Caco-2 (cell line): ENCODE measurements around the gene COX6A2. TPM values are rescaled to one million over a fixed set of nuclear protein-coding genes. Genes with fewer than 3 reads are reported as not detected.

Experiments used
- BruUV-seq: library from RNA; stranded (reverse); fragments of 400-500 nt; replicated peaks from 2 replicates; lab custom pipeline; 2021; lab: Mats Ljungman, UMichigan
- CTCF ChIA-PET: fragments of 300-600 bp; sonication (Branson Sonifier 250); formaldehyde crosslinking; loops from one replicate; lab custom pipeline; 2022; ENCODE audit warnings: antibody characterized with exemption; lab: Charles Lee
- POLR2A ChIA-PET: fragments of 300-600 bp; sonication (Branson Sonifier 250); formaldehyde crosslinking; loops from one replicate; lab custom pipeline; 2022; ENCODE audit warnings: antibody characterized with exemption; lab: Charles Lee
- DNase-seq, 2 experiments: peaks; one replicate each; pipeline versions ENCODE4 v3.0.0 to v3.0.0-alpha.2; 2020 to 2022
- H3K27me3 ChIP-seq: replicated peaks from 2 replicates; pipeline ENCODE4 v1.6.0; 2011; ENCODE audit warnings: low read length; ENCODE audit not compliant: control insufficient read depth, insufficient read depth
- H3K36me3 ChIP-seq: 2 replicates; pipeline ENCODE4 v1.5.1; 2011; ENCODE audit warnings: low read length; ENCODE audit not compliant: control insufficient read depth, insufficient read depth
- H3K4me1 ChIP-seq: fragments of 250-450 bp; sonication (Bioruptor Pico); 2 replicates; pipeline ENCODE4 v1.5.1; 2020; ENCODE audit warnings: mild to moderate bottlenecking
- H3K4me3 ChIP-seq: 2 replicates; pipeline ENCODE4 v1.5.1; 2011; ENCODE audit warnings: low read depth, mild to moderate bottlenecking, control low read depth, low read length
- H3K9me3 ChIP-seq: fragments of 250-450 bp; sonication (Bioruptor Pico); 2 replicates; pipeline ENCODE4 v1.5.1; 2020; ENCODE audit warnings: mild to moderate bottlenecking, moderate library complexity
- H3K27ac Mint-ChIP-seq: one replicate; pipeline ENCODE4 v1.8.0; 2022; ENCODE audit warnings: mixed read lengths; ENCODE audit not compliant: unreplicated experiment
- H3K27me3 Mint-ChIP-seq: one replicate; pipeline ENCODE4 v1.8.0; 2022; ENCODE audit warnings: mixed read lengths; ENCODE audit not compliant: insufficient read depth, unreplicated experiment
- H3K36me3 Mint-ChIP-seq: one replicate; pipeline ENCODE4 v1.8.0; 2022; ENCODE audit warnings: mild to moderate bottlenecking, mixed read lengths; ENCODE audit not compliant: insufficient read depth, unreplicated experiment
- H3K4me1 Mint-ChIP-seq: one replicate; pipeline ENCODE4 v1.8.0; 2022; ENCODE audit warnings: low read depth, mixed read lengths; ENCODE audit not compliant: unreplicated experiment
- H3K4me3 Mint-ChIP-seq: one replicate; pipeline ENCODE4 v1.8.0; 2022; ENCODE audit warnings: mild to moderate bottlenecking, moderate library complexity, mixed read lengths; ENCODE audit not compliant: unreplicated experiment
- H3K9me3 Mint-ChIP-seq: one replicate; pipeline ENCODE4 v1.8.0; 2022; ENCODE audit warnings: mixed read lengths; ENCODE audit not compliant: unreplicated experiment
- CTCF ChIP-seq, 2 experiments: fragments of 200-600 bp in 1 of 2; IDR thresholded peaks; 1 replicate in 1 of 2; 2 replicates in 1 of 2; pipeline versions ENCODE4 v1.5.1 to v1.8.0; 2011 to 2022; ENCODE audit warnings: antibody characterized with exemption in 1 of 2, control low read depth in 1 of 2, inconsistent platforms in 1 of 2, low read depth in 1 of 2, low read length in 1 of 2, mild to moderate bottlenecking in 1 of 2, moderate library complexity in 1 of 2; ENCODE audit not compliant: insufficient read depth in 1 of 2, severe bottlenecking in 1 of 2, unreplicated experiment in 1 of 2
- intact Hi-C: fragments of 100-400 bp; cut with micrococcal nuclease; formaldehyde crosslinking; loops from one replicate; pipeline ENCODE4 v1.10.0; 2022; ENCODE audit not compliant: unreplicated experiment
- total RNA-seq: library from RNA; stranded (reverse); gene quantifications from 2 replicates; pipeline ENCODE4 v1.2.3, GENCODE V29; 2022

The COX6A2 gene
- total RNA-seq, 1 experiment from 2014 or later = not detected

DNA sequence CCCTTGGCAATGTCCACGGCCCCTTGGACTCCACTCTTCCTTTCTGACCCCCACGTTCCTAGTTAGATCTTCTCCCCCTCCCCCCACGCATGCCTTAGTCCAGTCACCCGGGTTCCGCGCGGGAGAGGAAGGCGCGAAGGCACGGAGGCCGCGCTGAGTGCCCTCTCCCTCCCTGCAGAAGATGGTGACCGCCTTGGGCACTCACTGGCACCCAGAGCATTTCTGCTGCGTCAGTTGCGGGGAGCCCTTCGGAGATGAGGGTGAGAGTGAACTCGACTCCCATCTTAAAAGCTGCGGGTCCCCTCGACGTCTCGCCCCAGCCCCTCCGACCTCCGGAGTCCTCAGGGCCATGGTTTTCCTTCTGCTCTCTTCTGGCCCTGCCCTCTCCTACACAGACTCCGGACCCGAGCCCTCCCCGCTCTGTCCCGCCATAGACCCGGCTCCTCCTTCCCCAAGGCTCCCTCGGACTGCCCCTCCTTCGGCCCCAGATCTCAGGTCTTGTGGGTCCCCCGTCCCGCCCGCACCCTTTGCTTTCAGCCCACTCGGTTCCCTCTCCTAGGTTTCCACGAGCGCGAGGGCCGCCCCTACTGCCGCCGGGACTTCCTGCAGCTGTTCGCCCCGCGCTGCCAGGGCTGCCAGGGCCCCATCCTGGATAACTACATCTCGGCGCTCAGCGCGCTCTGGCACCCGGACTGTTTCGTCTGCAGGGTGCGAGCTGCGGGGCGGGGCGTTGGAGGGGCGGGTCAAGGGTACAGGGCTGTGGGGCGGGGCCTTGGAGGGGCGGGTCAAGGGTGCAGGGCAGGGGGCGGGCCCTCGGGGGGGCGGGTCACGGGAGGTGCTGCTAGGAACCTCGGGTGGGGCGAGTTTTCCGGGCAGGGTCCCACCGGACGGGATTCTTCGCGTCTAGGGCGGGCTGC is 48.4 kb upstream of the COX6A2 start:
- H3K4me1 ChIP-seq = peaks cover 3% of the 10 kb centered on the region
- POLR2A ChIA-PET = interaction anchor here (1.0 to 2.4 kb wide), 3 partner anchors 13 to 25 kb away, joined by 3 to 30 read pairs (median 3); partner anchors contain the start of gene ARMC5
- peak; percentile 79 to 87 for DNase-seq
- H3K36me3 ChIP-seq = no peaks in the 10 kb centered on the region
- no peak for TF ChIP-seq CTCF (IDR thresholded peaks at IDR 0.05; ENCODE audit: insufficient read depth in 1 of 2, low read depth in 1 of 2, low read length in 1 of 2, severe bottlenecking in 1 of 2, unreplicated experiment in 1 of 2)
- intact Hi-C loops = loop anchor here (1.0 to 2.0 kb wide), 2 partner anchors 17 to 32 kb away; partner anchors contain the start of genes ARMC5 and RUSF1
- H3K4me1 Mint-ChIP-seq = peaks cover 18% of the 10 kb centered on the region
- H3K27ac Mint-ChIP-seq = peak overlapping the region; percentile 86
- H3K27me3 Mint-ChIP-seq = no peaks in the 10 kb centered on the region
- no TSS peak for BruUV-seq
- no peaks in the 10 kb centered on the region for H3K27me3 ChIP-seq
- H3K9me3 ChIP-seq = no peaks in the 10 kb centered on the region
- H3K4me3 Mint-ChIP-seq = peak overlapping the region; percentile 86
- H3K36me3 Mint-ChIP-seq = peaks cover 24% of the 10 kb centered on the region
- peak overlapping the region; percentile 81 for H3K4me3 ChIP-seq
- CTCF ChIA-PET = interaction anchor here (0.7 to 3.6 kb wide), 3 partner anchors 17 to 397 kb away, joined by 3 to 33 read pairs (median 4); partner anchors contain the start of genes ARMC5 and ZNF267
- H3K9me3 Mint-ChIP-seq = no peaks in the 10 kb centered on the region

DNA sequence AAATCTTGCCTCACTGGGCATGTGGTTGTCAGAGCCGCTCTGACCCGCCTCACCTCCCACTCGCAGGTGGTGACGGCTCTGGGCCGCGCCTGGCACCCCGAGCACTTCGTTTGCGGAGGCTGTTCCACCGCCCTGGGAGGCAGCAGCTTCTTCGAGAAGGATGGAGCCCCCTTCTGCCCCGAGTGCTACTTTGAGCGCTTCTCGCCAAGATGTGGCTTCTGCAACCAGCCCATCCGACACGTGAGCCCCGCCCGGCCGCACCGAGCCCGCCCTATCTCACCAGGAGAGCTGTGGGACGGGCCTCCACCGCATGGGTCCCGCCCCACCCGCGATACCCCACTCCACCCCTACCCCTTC is 47.8 kb upstream of the COX6A2 start:
- no TSS peak for BruUV-seq
- Mint-ChIP-seq H3K27me3 (no peaks in the 10 kb centered on the region), H3K36me3 (peaks cover 24% of the 10 kb centered on the region), H3K9me3 (no peaks in the 10 kb centered on the region), H3K4me1 (peaks cover 24% of the 10 kb centered on the region), H3K4me3 (peak overlapping the region; percentile 86), H3K27ac (peak overlapping the region; percentile 86)
- ChIA-PET POLR2A (no interaction called here), CTCF (interaction anchor here (3.6 kb wide), 1 partner anchor 17 kb away, joined by 33 read pairs; the partner anchor contains the start of gene ARMC5)
- Histone ChIP-seq H3K4me3 (peak overlapping the region; percentile 81), H3K4me1 (peaks cover 3% of the 10 kb centered on the region), H3K9me3 (no peaks in the 10 kb centered on the region), H3K36me3 (no peaks in the 10 kb centered on the region), H3K27me3 (no peaks in the 10 kb centered on the region)
- no peak for TF ChIP-seq CTCF (IDR thresholded peaks at IDR 0.05; ENCODE audit: insufficient read depth in 1 of 2, low read depth in 1 of 2, low read length in 1 of 2, severe bottlenecking in 1 of 2, unreplicated experiment in 1 of 2)
- intact Hi-C loops = loop anchor here (2.0 kb wide), 1 partner anchor 33 kb away; the partner anchor contains the start of gene RUSF1
- peak in 1 of 2 experiments; percentile 23 for DNase-seq
